Body of pancreas (tissue), 4 donors: ENCODE data around the gene TNIK.

Experiments used
- POLR2A ChIP-seq, 3 donors: fragments of 450-650 bp; IDR thresholded peaks; one replicate each; pipeline ENCODE4 v1.6.1; 2016; ENCODE audit warnings: antibody characterized with exemption in 3 of 3, mild to moderate bottlenecking in 2 of 3
- TF ChIP-seq, protein P1 (sequence below), 7 experiments: fragments of 450-650 bp in 4 of 7; fragments of 200-600 bp in 3 of 7; sonication (generic) in 3 of 7; IDR thresholded peaks; one replicate each; pipeline ENCODE4 v1.5.1; 2016 to 2019; ENCODE audit warnings: antibody characterized with exemption in 7 of 7

DNA sequence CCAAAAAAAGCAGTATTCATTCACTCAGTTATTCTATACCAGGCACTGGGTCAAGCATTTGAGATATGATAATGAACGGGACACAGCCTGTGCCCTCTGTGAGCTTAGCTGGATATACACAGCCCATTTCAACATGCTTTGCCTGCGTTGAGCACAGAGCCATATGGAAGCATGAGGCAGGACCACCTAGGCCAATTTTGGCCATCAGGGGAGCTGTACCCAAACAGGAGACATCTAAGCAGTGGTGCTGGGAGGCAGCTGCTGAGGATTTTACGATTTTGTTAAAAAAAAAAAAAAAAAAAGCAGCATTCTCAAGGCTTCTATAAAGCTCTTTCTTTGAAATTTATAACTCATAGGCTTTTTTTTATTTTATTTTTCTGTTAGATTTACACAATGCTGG lies 346.5 kb downstream of the TNIK start:
- TF ChIP-seq, protein P1, sequence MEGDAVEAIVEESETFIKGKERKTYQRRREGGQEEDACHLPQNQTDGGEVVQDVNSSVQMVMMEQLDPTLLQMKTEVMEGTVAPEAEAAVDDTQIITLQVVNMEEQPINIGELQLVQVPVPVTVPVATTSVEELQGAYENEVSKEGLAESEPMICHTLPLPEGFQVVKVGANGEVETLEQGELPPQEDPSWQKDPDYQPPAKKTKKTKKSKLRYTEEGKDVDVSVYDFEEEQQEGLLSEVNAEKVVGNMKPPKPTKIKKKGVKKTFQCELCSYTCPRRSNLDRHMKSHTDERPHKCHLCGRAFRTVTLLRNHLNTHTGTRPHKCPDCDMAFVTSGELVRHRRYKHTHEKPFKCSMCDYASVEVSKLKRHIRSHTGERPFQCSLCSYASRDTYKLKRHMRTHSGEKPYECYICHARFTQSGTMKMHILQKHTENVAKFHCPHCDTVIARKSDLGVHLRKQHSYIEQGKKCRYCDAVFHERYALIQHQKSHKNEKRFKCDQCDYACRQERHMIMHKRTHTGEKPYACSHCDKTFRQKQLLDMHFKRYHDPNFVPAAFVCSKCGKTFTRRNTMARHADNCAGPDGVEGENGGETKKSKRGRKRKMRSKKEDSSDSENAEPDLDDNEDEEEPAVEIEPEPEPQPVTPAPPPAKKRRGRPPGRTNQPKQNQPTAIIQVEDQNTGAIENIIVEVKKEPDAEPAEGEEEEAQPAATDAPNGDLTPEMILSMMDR (IDR thresholded peaks at IDR 0.05), result no peak
- no peak for TF ChIP-seq POLR2A (IDR thresholded peaks at IDR 0.05)
